BE2C (cell line): Measurements from ENCODE around the gene LDHB.

Experiments
- DNase-seq: peaks from one replicate; pipeline ENCODE4 v3.0.0-alpha.2; 2020
- H3K27me3 ChIP-seq: fragments of 250-450 bp; sonication (Bioruptor Pico); 2 replicates; pipeline ENCODE4 v1.5.1; 2020; ENCODE audit warnings: mild to moderate bottlenecking
- H3K36me3 ChIP-seq: fragments of 250-450 bp; sonication (Bioruptor Pico); 2 replicates; pipeline ENCODE4 v1.5.1; 2020; ENCODE audit warnings: mild to moderate bottlenecking
- H3K4me1 ChIP-seq: fragments of 250-450 bp; sonication (Bioruptor Pico); 2 replicates; pipeline ENCODE4 v1.5.1; 2020
- H3K4me3 ChIP-seq: 2 replicates; pipeline ENCODE4 v1.5.1; 2011; ENCODE audit warnings: low read depth, low read length
- H3K9me3 ChIP-seq: fragments of 250-450 bp; sonication (Bioruptor Pico); 2 replicates; pipeline ENCODE4 v1.5.1; 2020
- TF ChIP-seq, protein P1 (sequence below): IDR thresholded peaks from 2 replicates; pipeline ENCODE4 v1.5.1; 2012; ENCODE audit warnings: mild to moderate bottlenecking, low read depth, low read length

Gene LDHB

DNA sequence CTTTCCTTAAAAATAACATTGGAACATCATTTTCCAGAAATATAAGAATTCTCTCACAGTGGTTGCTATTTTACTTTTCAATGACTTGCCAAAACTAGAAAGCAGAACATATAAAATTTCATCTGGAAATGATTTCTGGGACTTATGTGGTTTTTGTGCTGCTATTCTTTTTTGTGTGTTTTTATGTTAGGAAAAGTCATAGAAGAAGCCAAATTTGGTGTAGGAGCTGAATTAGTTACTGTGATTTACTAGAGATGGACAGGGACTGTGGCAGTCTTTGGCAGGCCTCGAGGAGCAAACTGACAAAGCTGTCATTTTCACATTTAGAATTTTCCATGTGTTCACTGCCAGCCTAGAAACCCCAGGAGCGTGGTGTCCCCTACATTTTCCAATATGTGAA is 38.3 kb upstream of the LDHB start:
- Histone ChIP-seq H3K9me3 (no peaks in the 10 kb centered on the region), H3K4me3 (no peak overlapping the region), H3K4me1 (peaks cover 13% of the 10 kb centered on the region), H3K36me3 (no peaks in the 10 kb centered on the region; the same call in 1 of the 2 replicates), H3K27me3 (no peaks in the 10 kb centered on the region)
- DNase-seq = no peak
- TF ChIP-seq, protein P1, sequence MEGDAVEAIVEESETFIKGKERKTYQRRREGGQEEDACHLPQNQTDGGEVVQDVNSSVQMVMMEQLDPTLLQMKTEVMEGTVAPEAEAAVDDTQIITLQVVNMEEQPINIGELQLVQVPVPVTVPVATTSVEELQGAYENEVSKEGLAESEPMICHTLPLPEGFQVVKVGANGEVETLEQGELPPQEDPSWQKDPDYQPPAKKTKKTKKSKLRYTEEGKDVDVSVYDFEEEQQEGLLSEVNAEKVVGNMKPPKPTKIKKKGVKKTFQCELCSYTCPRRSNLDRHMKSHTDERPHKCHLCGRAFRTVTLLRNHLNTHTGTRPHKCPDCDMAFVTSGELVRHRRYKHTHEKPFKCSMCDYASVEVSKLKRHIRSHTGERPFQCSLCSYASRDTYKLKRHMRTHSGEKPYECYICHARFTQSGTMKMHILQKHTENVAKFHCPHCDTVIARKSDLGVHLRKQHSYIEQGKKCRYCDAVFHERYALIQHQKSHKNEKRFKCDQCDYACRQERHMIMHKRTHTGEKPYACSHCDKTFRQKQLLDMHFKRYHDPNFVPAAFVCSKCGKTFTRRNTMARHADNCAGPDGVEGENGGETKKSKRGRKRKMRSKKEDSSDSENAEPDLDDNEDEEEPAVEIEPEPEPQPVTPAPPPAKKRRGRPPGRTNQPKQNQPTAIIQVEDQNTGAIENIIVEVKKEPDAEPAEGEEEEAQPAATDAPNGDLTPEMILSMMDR = no peak

GRCh38 chr12:21694660-21695059 is 37.0 kb upstream of the LDHB start:
- TF ChIP-seq, protein P1 = no peak
- H3K27me3 ChIP-seq = no peaks in the 10 kb centered on the region
- no peak overlapping the region for H3K4me3 ChIP-seq

DNA sequence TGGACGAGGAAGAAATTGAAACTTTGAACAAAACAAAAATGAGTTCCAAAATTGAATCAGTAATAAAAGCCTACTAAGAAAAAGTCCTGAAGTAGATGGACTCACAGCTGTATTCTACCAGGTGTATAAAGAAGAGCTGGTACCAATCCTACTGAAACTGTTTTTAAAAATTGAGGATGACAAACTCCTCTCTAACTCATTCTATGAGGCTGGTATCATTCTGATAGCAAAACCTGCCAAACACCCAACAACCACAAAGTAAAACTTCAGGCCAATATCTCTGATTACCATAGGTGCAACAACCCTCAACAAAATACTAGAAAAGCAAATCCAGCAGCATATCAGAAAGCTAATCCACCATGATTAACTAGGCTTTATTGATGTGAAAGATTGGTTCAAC is 33.9 kb upstream of the LDHB start:
- H3K4me3 ChIP-seq = no peak overlapping the region
- no peaks in the 10 kb centered on the region for H3K9me3 ChIP-seq
- H3K27me3 ChIP-seq = no peaks in the 10 kb centered on the region
- TF ChIP-seq, protein P1 = no peak
- DNase-seq = no peak
- no peaks in the 10 kb centered on the region for H3K4me1 ChIP-seq
- no peaks in the 10 kb centered on the region; the same call in none of the 2 replicates for H3K36me3 ChIP-seq

More at GRCh38 chr12:21694660-21695059, 37.0 kb upstream of the LDHB start:
- Histone ChIP-seq H3K4me1 (peaks cover 11% of the 10 kb centered on the region), H3K9me3 (no peaks in the 10 kb centered on the region), H3K36me3 (no peaks in the 10 kb centered on the region; the same call in none of the 2 replicates)
- no peak for DNase-seq

- TF ChIP-seq, protein P1 = no peak
- no peaks in the 10 kb centered on the region; the same call in none of the 2 replicates for H3K36me3 ChIP-seq
- no peaks in the 10 kb centered on the region; the same call in 1 of the 2 replicates for H3K27me3 ChIP-seq
- no peaks in the 10 kb centered on the region for H3K4me1 ChIP-seq
- DNase-seq = no peak
- H3K9me3 ChIP-seq = no peaks in the 10 kb centered on the region
- no peak overlapping the region for H3K4me3 ChIP-seq
Observed at GRCh38 chr12:21690704-21691368, 33.2 kb upstream of the LDHB start.

DNA sequence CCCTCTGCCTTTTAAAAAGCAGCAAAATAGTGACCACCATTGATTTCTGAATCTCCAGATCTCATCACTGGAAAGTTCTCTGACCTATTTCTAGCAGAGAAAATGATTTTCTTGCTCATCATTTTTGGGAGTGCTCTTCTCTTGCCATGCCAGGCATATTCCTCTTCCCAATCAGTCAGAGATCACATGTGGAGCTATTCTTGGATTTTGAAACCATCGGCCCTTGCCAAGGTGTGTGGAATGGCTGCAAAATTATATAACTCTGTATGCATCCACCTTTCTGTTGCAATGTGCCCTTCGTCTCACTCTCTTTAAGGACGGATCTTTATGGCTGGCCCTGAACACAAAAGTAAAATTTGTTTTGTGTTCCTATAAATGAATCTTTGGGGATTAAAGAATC is 25.5 kb upstream of the LDHB start:
- Histone ChIP-seq H3K36me3 (no peaks in the 10 kb centered on the region), H3K4me1 (no peaks in the 10 kb centered on the region), H3K27me3 (no peaks in the 10 kb centered on the region; the same call in none of the 2 replicates), H3K9me3 (no peaks in the 10 kb centered on the region), H3K4me3 (no peak overlapping the region)
- TF ChIP-seq, protein P1 = no peak
- no peak for DNase-seq

DNA sequence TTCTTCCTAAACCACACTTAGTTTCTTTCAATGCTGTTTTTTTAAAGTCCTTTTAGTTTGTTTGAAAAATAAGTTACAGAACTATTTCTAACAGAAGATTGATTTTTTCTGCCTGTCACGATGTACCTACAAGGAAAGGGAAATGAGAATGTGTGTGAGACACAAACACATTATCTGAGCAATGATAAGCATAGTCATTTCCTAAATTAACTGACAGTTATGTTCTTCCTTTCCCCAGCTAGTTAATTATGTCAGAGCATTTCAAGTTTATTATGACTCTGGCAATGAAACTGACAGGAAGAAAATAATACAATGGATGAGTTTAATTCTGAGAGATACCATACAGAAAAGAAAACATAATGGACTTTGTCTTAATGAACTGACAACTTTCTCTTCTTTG is 21.3 kb upstream of the LDHB start:
- H3K9me3 ChIP-seq = no peaks in the 10 kb centered on the region
- no peak for DNase-seq

More for the DNA sequence above, 21.3 kb upstream of the LDHB start:
- H3K4me1 ChIP-seq = no peaks in the 10 kb centered on the region
- H3K4me3 ChIP-seq = no peak overlapping the region
- no peaks in the 10 kb centered on the region; the same call in 1 of the 2 replicates for H3K27me3 ChIP-seq
- TF ChIP-seq, protein P1 = no peak
- H3K36me3 ChIP-seq = no peaks in the 10 kb centered on the region
